ENCODE measurements around the gene MIDN. TPM values are rescaled to one million over a fixed set of nuclear protein-coding genes. Genes with fewer than 3 reads are reported as not detected.

Gene MIDN
- total RNA-seq, 4 donors from 2014 or later = 17.4 to 51.9 (median 39.4) TPM

- TF ChIP-seq EP300 (IDR thresholded peaks at IDR 0.05) = no peak
- no peak for TF ChIP-seq POLR2A (IDR thresholded peaks at IDR 0.05)
- TF ChIP-seq CTCF (IDR thresholded peaks at IDR 0.05) = no peak
- Histone ChIP-seq H3K27me3 (no peaks in the 10 kb centered on the region), H3K4me1 (peaks cover 11 to 89% (median 73%) of the 10 kb centered on the region in 4 donors), H3K36me3 (peaks cover 0 to 7% (median 0%) of the 10 kb centered on the region in 3 donors), H3K4me3 (peak overlapping the region; percentile 24 to 60 (median 40)), H3K9me3 (no peaks in the 10 kb centered on the region), H3K27ac (peak overlapping the region; percentile 71 to 99 (median 95))
- no peak for DNase-seq (ENCODE audit: low spot score in 2 of 2)
- 3 to 4% methylated on average over 46 to 49 of the region's 84 CpGs for WGBS, 2 donors
Observed at GRCh38 chr19:1266129-1266915, 17.9 kb downstream of the MIDN start.

GRCh38 chr19:1266916-1267476, 18.6 kb downstream of the MIDN start:
- no peaks in the 10 kb centered on the region for H3K27me3 ChIP-seq
- peak overlapping the region; percentile 71 to 99 (median 95) for H3K27ac ChIP-seq
- peaks cover 11 to 89% (median 73%) of the 10 kb centered on the region in 4 donors for H3K4me1 ChIP-seq
- H3K4me3 ChIP-seq = peak overlapping the region; percentile 24 to 60 (median 40)
- TF ChIP-seq CTCF (IDR thresholded peaks at IDR 0.05) = peak; percentile 96 to 100 (median 98)
- TF ChIP-seq POLR2A (IDR thresholded peaks at IDR 0.05) = no peak
- 0 to 2% methylated on average over 14 to 19 of the region's 59 CpGs for WGBS, 2 donors
- H3K9me3 ChIP-seq = no peaks in the 10 kb centered on the region
- DNase-seq (ENCODE audit: low spot score in 2 of 2) = no peak
- peaks cover 0 to 13% (median 6%) of the 10 kb centered on the region in 3 donors for H3K36me3 ChIP-seq

- TF ChIP-seq CTCF (IDR thresholded peaks at IDR 0.05) = no peak
- TF ChIP-seq POLR2A (IDR thresholded peaks at IDR 0.05) = no peak
- no peak for TF ChIP-seq EP300 (IDR thresholded peaks at IDR 0.05)
- Histone ChIP-seq H3K27me3 (no peaks in the 10 kb centered on the region), H3K4me3 (no peak overlapping the region), H3K27ac (peak overlapping the region; percentile 71 to 99 (median 95)), H3K36me3 (peaks cover 0 to 20% (median 13%) of the 10 kb centered on the region in 3 donors), H3K9me3 (no peaks in the 10 kb centered on the region), H3K4me1 (peaks cover 11 to 89% (median 71%) of the 10 kb centered on the region in 4 donors)
- no peak for DNase-seq (ENCODE audit: low spot score in 2 of 2)
- WGBS, 2 donors = 39 to 44% methylated on average over 23 to 26 of the region's 35 CpGs
Observed at GRCh38 chr19:1267477-1268225, 19.3 kb downstream of the MIDN start.

GRCh38 chr19:1268226-1269064, 20.1 kb downstream of the MIDN start:
- no peak for DNase-seq (ENCODE audit: low spot score in 2 of 2)
- peaks cover 11 to 89% (median 74%) of the 10 kb centered on the region in 4 donors for H3K4me1 ChIP-seq
- peaks cover 6 to 28% (median 21%) of the 10 kb centered on the region in 3 donors for H3K36me3 ChIP-seq
- H3K27ac ChIP-seq = peak overlapping the region; percentile 93 to 100 (median 98)
- TF ChIP-seq EP300 (IDR thresholded peaks at IDR 0.05) = no peak
- TF ChIP-seq POLR2A (IDR thresholded peaks at IDR 0.05) = no peak
- no peak for TF ChIP-seq CTCF (IDR thresholded peaks at IDR 0.05)
- WGBS, 2 donors = 48 to 55% methylated on average over 37 to 40 of the region's 40 CpGs
- peak overlapping the region in 3 of 4 donors; percentile 3 to 79 (median 75) for H3K4me3 ChIP-seq
- H3K9me3 ChIP-seq = no peaks in the 10 kb centered on the region
- H3K27me3 ChIP-seq = no peaks in the 10 kb centered on the region
